ENCODE results near the gene KCNG2. TPM values are rescaled to one million over a fixed set of nuclear protein-coding genes. Genes with fewer than 3 reads are reported as not detected.

Gene KCNG2
- total RNA-seq, 1 donor from 2014 or later = not detected

DNA sequence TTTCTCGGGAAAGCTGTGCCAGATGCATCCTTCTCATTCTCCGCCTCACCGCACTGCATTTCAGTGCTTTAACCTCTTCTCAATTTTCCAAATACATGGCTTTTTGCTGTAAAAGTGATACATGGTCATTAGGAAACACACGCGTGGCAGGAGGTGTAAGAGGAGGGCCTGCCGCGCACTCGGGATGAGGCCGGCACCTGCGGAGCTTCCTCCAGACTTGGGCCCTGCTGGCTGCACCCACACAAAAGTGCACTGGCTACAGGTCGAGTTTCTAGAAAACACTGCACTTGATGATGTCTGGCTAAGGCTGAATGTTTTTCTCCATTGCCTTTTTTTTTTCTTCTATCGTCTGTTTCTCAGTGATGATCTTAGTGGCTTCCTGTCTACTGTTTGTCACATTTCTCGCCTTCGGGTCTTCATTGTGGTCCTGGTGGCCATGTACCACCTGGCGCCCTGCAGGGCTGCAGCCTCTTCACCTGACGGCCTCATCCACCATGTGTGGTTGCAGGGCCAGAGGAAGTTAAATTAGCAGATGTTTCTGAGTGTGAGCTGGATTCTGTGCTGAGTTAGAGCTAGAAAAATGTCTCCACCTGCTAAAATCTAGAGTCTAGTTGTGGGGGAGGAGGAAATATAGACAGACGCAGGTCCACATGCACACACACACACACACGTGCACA is 7.6 kb downstream of the KCNG2 start:
- Mint-ChIP-seq H3K9me3 (no peaks in the 10 kb centered on the region), H3K27ac (no peak overlapping the region), H3K4me3 (no peak overlapping the region), H3K27me3 (peaks cover 3% of the 10 kb centered on the region), H3K36me3 (ENCODE audit: low read depth) (no peaks in the 10 kb centered on the region), H3K4me1 (peaks cover 4% of the 10 kb centered on the region)
- no peak for DNase-seq
- intact Hi-C loops (cut with micrococcal nuclease) = no loop called here

- intact Hi-C loops (cut with micrococcal nuclease) = no loop called here
- Mint-ChIP-seq H3K4me1 (peaks cover 4% of the 10 kb centered on the region), H3K36me3 (ENCODE audit: low read depth) (no peaks in the 10 kb centered on the region), H3K9me3 (no peaks in the 10 kb centered on the region), H3K27ac (no peak overlapping the region), H3K27me3 (peaks cover 3% of the 10 kb centered on the region), H3K4me3 (no peak overlapping the region)
- no peak for DNase-seq
These were observed 8.3 kb downstream of the KCNG2 start for GRCh38 chr18:79805926-79806487.

DNA sequence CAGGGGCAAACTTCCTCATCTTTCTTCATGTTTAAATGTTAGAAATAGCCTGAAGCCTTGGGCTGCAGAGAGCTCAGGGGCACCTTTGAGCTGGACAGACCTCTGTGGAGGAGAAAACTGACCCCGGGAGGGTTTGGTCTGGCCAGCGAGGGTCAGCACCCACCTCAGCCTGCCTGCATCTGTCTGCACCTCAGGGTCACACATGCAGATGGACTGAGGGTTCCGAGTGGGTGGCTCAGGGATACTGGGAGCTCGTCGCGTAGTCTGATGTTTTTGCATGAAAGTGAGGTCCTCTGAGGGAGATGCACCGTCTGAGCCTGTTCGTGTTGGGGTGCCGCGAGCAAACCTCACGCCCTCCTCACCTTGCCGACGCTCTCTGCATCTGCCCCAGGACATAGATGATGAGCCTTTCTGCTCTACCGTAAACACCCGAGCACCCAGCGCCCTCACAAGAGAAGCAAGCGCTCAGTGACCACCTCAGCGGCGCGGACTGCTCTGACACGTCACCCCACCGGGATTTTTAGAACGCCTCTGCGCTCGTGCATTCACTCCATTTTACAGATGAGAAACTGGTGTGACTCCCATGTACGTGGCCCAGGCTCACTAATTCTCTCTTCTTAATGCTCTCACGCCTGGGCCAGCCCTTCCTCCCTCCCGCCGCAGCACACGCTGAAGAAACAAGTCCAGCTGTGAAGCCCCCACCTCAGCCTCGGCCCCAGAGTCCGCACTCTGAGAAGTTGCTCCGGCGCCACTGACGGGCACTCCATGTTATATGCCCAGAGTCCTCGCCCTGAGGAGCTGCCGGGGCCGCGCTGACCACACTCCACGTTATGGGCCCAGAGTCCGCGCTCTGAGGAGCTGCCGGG is 9.5 kb downstream of the KCNG2 start:
- Mint-ChIP-seq H3K27me3 (peaks cover 10% of the 10 kb centered on the region), H3K36me3 (ENCODE audit: low read depth) (no peaks in the 10 kb centered on the region), H3K4me3 (no peak overlapping the region), H3K9me3 (no peaks in the 10 kb centered on the region), H3K4me1 (peaks cover 4% of the 10 kb centered on the region), H3K27ac (no peak overlapping the region)
- DNase-seq = no peak
- intact Hi-C loops (cut with micrococcal nuclease) = no loop called here

DNA sequence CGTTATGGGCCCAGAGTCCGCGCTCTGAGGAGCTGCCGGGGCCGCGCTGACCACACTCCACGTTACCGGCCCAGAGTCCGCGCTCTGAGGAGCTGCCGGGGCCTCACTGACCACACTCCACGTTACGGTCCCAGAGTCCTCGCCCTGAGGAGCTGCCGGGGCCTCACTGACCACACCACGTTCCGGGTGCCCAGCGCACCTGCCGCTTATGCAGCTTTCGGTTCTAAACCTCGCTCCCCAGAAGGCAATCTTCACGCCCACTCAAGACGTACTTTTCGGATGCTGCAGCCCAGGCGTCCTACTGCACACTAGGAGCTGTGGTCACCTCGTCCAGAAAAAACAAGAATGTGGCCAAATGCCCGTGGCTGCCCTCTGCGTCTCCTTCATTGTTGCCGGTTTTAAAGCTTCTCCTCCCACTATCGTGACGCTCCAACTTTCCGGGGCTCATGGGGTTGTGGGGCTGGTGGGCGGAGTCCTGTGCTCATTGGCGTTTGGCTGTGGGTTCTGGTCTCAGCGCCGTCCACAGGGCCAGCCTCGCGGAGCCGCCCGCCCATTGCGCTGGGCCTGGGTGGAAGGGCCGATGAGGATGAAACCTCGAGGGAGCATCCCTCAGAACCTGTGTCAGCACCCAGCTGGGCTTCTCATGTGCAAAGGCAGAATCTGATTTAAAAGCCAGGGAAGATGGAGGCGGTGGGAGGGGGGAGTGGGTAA is 11.9 kb downstream of the KCNG2 start:
- intact Hi-C loops (cut with micrococcal nuclease) = no loop called here
- Mint-ChIP-seq H3K27ac (no peak overlapping the region), H3K4me1 (peaks cover 4% of the 10 kb centered on the region), H3K9me3 (no peaks in the 10 kb centered on the region), H3K27me3 (peaks cover 13% of the 10 kb centered on the region), H3K4me3 (no peak overlapping the region), H3K36me3 (ENCODE audit: low read depth) (no peaks in the 10 kb centered on the region)
- no peak for DNase-seq

DNA sequence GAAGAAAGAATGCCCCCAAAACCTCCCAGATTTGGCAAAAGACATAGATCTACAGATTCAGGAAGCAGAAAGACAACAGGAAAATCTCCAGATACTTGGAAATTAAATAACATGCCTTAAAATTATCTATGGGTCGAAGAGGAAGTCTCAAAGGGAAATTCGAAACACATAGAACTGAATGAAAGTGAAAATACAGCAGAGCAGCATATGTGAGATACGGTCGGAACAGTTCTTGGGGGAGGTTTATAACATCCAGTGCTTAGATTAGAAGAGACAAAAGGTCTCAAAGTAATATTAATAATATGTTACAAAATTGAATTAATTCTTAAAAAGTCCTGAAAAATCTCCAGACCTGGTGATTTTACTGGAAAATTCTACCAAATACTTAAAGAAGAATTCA is 14.3 kb downstream of the KCNG2 start:
- Mint-ChIP-seq H3K4me1 (no peaks in the 10 kb centered on the region), H3K27me3 (peaks cover 13% of the 10 kb centered on the region), H3K27ac (no peak overlapping the region), H3K4me3 (no peak overlapping the region), H3K36me3 (ENCODE audit: low read depth) (no peaks in the 10 kb centered on the region), H3K9me3 (no peaks in the 10 kb centered on the region)
- intact Hi-C loops (cut with micrococcal nuclease) = no loop called here
- no peak for DNase-seq

- intact Hi-C loops (cut with micrococcal nuclease) = no loop called here
- no peaks in the 10 kb centered on the region for H3K36me3 Mint-ChIP-seq (ENCODE audit: low read depth)
- DNase-seq = no peak
- no peaks in the 10 kb centered on the region for H3K9me3 Mint-ChIP-seq
- H3K27ac Mint-ChIP-seq = no peak overlapping the region
- peaks cover 13% of the 10 kb centered on the region for H3K27me3 Mint-ChIP-seq
- no peak overlapping the region for H3K4me3 Mint-ChIP-seq
- H3K4me1 Mint-ChIP-seq = no peaks in the 10 kb centered on the region
These were observed 16.6 kb downstream of the KCNG2 start for GRCh38 chr18:79814373-79814772.

DNA sequence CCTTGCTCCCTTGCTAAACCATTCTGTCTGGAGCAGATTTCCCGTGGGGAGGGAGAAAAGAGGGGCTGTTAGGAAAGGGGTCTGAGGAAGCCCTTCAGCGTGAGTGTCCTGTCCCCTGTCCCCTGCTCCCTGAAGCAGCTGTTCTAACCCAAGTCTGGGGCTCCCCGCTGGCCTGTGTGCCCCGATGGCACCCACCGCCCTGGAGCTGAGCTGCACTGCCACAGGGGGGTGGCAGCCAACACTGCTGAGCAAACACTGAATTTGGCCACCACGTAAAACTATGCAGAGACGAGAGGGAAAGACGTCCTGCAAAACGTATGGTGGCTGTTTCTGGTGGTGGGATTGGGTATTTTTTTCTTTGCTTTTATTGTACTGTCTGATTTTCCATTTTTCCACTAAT is 17.9 kb downstream of the KCNG2 start:
- DNase-seq = no peak
- Mint-ChIP-seq H3K4me3 (no peak overlapping the region), H3K27me3 (peaks cover 17% of the 10 kb centered on the region), H3K36me3 (ENCODE audit: low read depth) (no peaks in the 10 kb centered on the region), H3K9me3 (no peaks in the 10 kb centered on the region), H3K4me1 (peaks cover 6% of the 10 kb centered on the region), H3K27ac (no peak overlapping the region)
- intact Hi-C loops (cut with micrococcal nuclease) = no loop called here

- H3K27me3 Mint-ChIP-seq = peaks cover 20% of the 10 kb centered on the region
- no peak overlapping the region for H3K4me3 Mint-ChIP-seq
- H3K9me3 Mint-ChIP-seq = no peaks in the 10 kb centered on the region
- H3K4me1 Mint-ChIP-seq = peaks cover 6% of the 10 kb centered on the region
- no peaks in the 10 kb centered on the region for H3K36me3 Mint-ChIP-seq (ENCODE audit: low read depth)
- intact Hi-C loops (cut with micrococcal nuclease) = no loop called here
- no peak for DNase-seq
- H3K27ac Mint-ChIP-seq = no peak overlapping the region
These were observed 18.4 kb downstream of the KCNG2 start for GRCh38 chr18:79816092-79816491.

- H3K9me3 Mint-ChIP-seq = no peaks in the 10 kb centered on the region
- intact Hi-C loops (cut with micrococcal nuclease) = no loop called here
- no peak for DNase-seq
- H3K4me1 Mint-ChIP-seq = peaks cover 6% of the 10 kb centered on the region
- H3K27ac Mint-ChIP-seq = no peak overlapping the region
- H3K27me3 Mint-ChIP-seq = peaks cover 13% of the 10 kb centered on the region
- H3K4me3 Mint-ChIP-seq = no peak overlapping the region
- no peaks in the 10 kb centered on the region for H3K36me3 Mint-ChIP-seq (ENCODE audit: low read depth)
These were observed 19.4 kb downstream of the KCNG2 start for GRCh38 chr18:79816981-79817606.

DNA sequence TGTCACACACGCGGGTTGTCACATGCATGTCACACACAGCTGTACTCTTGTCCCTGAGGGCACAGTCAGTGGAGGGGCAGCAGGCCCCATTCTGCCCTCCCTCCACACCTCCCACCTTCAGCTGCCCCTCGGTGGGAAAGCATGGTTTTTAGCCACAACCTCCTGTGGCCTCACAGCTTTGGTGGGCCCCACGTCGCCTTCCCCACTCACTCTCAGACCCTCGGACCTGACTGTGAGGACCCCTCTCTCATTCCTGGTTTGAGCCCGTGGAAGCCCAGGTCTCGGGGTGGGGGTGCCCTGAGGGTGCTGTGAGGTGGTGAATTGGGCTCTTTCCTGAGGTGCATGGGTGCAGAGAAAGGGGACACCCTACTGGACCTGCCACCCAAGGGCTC is 19.9 kb downstream of the KCNG2 start:
- H3K27me3 Mint-ChIP-seq = peaks cover 13% of the 10 kb centered on the region
- no peak overlapping the region for H3K27ac Mint-ChIP-seq
- no peak overlapping the region for H3K4me3 Mint-ChIP-seq
- no peak for DNase-seq
- H3K9me3 Mint-ChIP-seq = no peaks in the 10 kb centered on the region
- H3K4me1 Mint-ChIP-seq = peaks cover 6% of the 10 kb centered on the region
- no peaks in the 10 kb centered on the region for H3K36me3 Mint-ChIP-seq (ENCODE audit: low read depth)
- intact Hi-C loops (cut with micrococcal nuclease) = no loop called here

- Mint-ChIP-seq H3K36me3 (ENCODE audit: low read depth) (no peaks in the 10 kb centered on the region), H3K4me3 (no peak overlapping the region)
- DNase-seq = no peak
These were observed 20.3 kb downstream of the KCNG2 start for GRCh38 chr18:79818036-79818435.

GRCh38 chr18:79818631-79819030 is 20.9 kb downstream of the KCNG2 start:
- Mint-ChIP-seq H3K27ac (no peak overlapping the region), H3K27me3 (peaks cover 9% of the 10 kb centered on the region), H3K36me3 (ENCODE audit: low read depth) (no peaks in the 10 kb centered on the region), H3K4me1 (peaks cover 6% of the 10 kb centered on the region), H3K9me3 (no peaks in the 10 kb centered on the region), H3K4me3 (no peak overlapping the region)
- intact Hi-C loops (cut with micrococcal nuclease) = no loop called here
- no peak for DNase-seq

More at GRCh38 chr18:79818036-79818435, 20.3 kb downstream of the KCNG2 start:
- intact Hi-C loops (cut with micrococcal nuclease) = no loop called here
- Mint-ChIP-seq H3K27ac (no peak overlapping the region), H3K9me3 (no peaks in the 10 kb centered on the region), H3K4me1 (peaks cover 6% of the 10 kb centered on the region), H3K27me3 (peaks cover 13% of the 10 kb centered on the region)

GRCh38 chr18:79819064-79819967 is 21.6 kb downstream of the KCNG2 start:
- no peaks in the 10 kb centered on the region for H3K36me3 Mint-ChIP-seq (ENCODE audit: low read depth)
- H3K4me3 Mint-ChIP-seq = no peak overlapping the region
- peaks cover 9% of the 10 kb centered on the region for H3K27me3 Mint-ChIP-seq
- intact Hi-C loops (cut with micrococcal nuclease) = no loop called here
- no peak overlapping the region for H3K27ac Mint-ChIP-seq
- H3K4me1 Mint-ChIP-seq = peaks cover 6% of the 10 kb centered on the region
- DNase-seq = no peak
- no peaks in the 10 kb centered on the region for H3K9me3 Mint-ChIP-seq
